Mammary epithelial cell (primary cell): ENCODE data around the gene PHB1.

Experiments
- EZH2 ChIP-seq: IDR thresholded peaks from 2 replicates; pipeline ENCODE4 v1.6.1; 2012; ENCODE audit warnings: low read length, inconsistent platforms, borderline replicate concordance
- TF ChIP-seq, protein P1 (sequence below), 2 donors: IDR thresholded peaks in 1 of 2; conservative IDR thresholded peaks in 1 of 2; 2 replicates each; pipeline ENCODE4 v1.5.1; 2011 to 2012; ENCODE audit warnings: inconsistent platforms in 2 of 2, low read length in 2 of 2, mild to moderate bottlenecking in 2 of 2, control low read depth in 1 of 2, low read depth in 1 of 2; ENCODE audit not compliant: insufficient read depth in 1 of 2; ENCODE audit errors: extremely low read depth in 1 of 2

DNA sequence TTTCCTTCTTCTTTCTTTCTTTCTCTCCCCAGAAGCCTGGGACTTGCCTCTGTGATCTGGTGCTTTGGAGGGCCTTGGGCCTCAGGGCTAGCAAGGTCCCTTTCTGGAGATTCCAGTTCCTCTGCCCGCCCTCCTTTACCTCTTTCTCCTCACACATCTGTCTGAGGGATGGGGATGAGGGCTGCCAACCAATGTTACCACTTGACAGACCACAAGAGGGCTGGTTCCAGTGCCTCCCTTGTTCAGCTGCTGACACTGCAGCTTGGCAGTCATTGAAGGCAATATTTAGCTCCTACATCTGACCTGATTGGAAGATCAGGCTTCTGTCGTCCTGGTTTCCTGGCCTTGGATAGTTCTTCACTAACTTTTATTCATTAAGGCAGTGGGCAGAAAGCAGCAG is 49.0 kb downstream of the PHB1 start:
- no peak for TF ChIP-seq EZH2
- TF ChIP-seq, protein P1, sequence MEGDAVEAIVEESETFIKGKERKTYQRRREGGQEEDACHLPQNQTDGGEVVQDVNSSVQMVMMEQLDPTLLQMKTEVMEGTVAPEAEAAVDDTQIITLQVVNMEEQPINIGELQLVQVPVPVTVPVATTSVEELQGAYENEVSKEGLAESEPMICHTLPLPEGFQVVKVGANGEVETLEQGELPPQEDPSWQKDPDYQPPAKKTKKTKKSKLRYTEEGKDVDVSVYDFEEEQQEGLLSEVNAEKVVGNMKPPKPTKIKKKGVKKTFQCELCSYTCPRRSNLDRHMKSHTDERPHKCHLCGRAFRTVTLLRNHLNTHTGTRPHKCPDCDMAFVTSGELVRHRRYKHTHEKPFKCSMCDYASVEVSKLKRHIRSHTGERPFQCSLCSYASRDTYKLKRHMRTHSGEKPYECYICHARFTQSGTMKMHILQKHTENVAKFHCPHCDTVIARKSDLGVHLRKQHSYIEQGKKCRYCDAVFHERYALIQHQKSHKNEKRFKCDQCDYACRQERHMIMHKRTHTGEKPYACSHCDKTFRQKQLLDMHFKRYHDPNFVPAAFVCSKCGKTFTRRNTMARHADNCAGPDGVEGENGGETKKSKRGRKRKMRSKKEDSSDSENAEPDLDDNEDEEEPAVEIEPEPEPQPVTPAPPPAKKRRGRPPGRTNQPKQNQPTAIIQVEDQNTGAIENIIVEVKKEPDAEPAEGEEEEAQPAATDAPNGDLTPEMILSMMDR (conservative IDR thresholded peaks at IDR 0.05 in 1 of 2, IDR thresholded peaks at IDR 0.05 in 1 of 2; ENCODE audit: extremely low read depth in 1 of 2, insufficient read depth in 1 of 2, low read depth in 1 of 2, low read length in 2 of 2), result peak; percentile 17 to 29
